GM23338 (cell line): ENCODE results near the gene SRSF12. TPM values are rescaled to one million over a fixed set of nuclear protein-coding genes. Genes with fewer than 3 reads are reported as not detected.

ENCODE experiments used
- ATAC-seq: fragments of 200-7000 bp; cut with Tn5 transposase; 3 replicates; pipeline ENCODE4 v1.9.1; 2020
- DNase-seq: peaks from one replicate; pipeline ENCODE4 v3.0.0-alpha.2; 2015; ENCODE audit warnings: low spot score
- H2AFZ ChIP-seq: fragments of 200-600 bp; sonication (generic); 2 replicates; pipeline ENCODE4 v1.8.0; 2016; ENCODE audit warnings: antibody characterized with exemption, mild to moderate bottlenecking, moderate library complexity
- H3F3A ChIP-seq: fragments of 200-600 bp; sonication (generic); replicated peaks from 2 replicates; pipeline ENCODE4 v1.8.0; 2017; ENCODE audit warnings: antibody characterized with exemption, mixed run types, low read depth
- H3K27ac ChIP-seq: fragments of 200-600 bp; sonication (generic); 2 replicates; pipeline ENCODE4 v1.6.1; 2016; ENCODE audit warnings: low read depth
- H3K27me3 ChIP-seq: fragments of 200-600 bp; sonication (generic); 2 replicates; pipeline ENCODE4 v1.8.0; 2016; ENCODE audit warnings: mild to moderate bottlenecking, mixed run types, moderate library complexity; ENCODE audit not compliant: insufficient read depth
- H3K36me3 ChIP-seq: fragments of 200-600 bp; sonication (generic); 2 replicates; pipeline ENCODE4 v1.8.0; 2016; ENCODE audit warnings: mild to moderate bottlenecking; ENCODE audit not compliant: insufficient read depth
- H3K4me1 ChIP-seq: fragments of 200-600 bp; sonication (generic); 2 replicates; pipeline ENCODE4 v1.8.0; 2016; ENCODE audit warnings: mild to moderate bottlenecking, moderate library complexity; ENCODE audit not compliant: insufficient read depth
- H3K4me2 ChIP-seq: fragments of 200-600 bp; sonication (generic); 2 replicates; pipeline ENCODE4 v1.7.1; 2017; ENCODE audit warnings: mixed run types
- H3K4me3 ChIP-seq: fragments of 200-600 bp; sonication (generic); 2 replicates; pipeline ENCODE4 v1.6.1; 2016; ENCODE audit warnings: mixed run types
- H3K79me2 ChIP-seq: fragments of 200-600 bp; sonication (generic); replicated peaks from 2 replicates; pipeline ENCODE4 v1.8.0; 2017; ENCODE audit warnings: mild to moderate bottlenecking; ENCODE audit not compliant: insufficient read depth
- H3K9me2 ChIP-seq: fragments of 200-600 bp; sonication (generic); 2 replicates; pipeline ENCODE4 v1.8.0; 2017; ENCODE audit not compliant: insufficient read depth
- H4K20me1 ChIP-seq: fragments of 200-600 bp; sonication (generic); replicated peaks from 2 replicates; pipeline ENCODE4 v1.8.0; 2017; ENCODE audit warnings: mild to moderate bottlenecking; ENCODE audit not compliant: insufficient read depth
- H3K27ac Mint-ChIP-seq: 2 replicates; pipeline ENCODE4 v1.8.0; 2020; ENCODE audit warnings: inconsistent platforms, mild to moderate bottlenecking, moderate library complexity, mixed read lengths
- H3K27me3 Mint-ChIP-seq: 3 replicates; pipeline ENCODE4 v1.8.0; 2022; ENCODE audit warnings: low read depth, mild to moderate bottlenecking, moderate library complexity, mixed read lengths, inconsistent platforms; ENCODE audit not compliant: insufficient read depth, poor library complexity
- H3K36me3 Mint-ChIP-seq: 3 replicates; pipeline ENCODE4 v1.8.0; 2021; ENCODE audit warnings: low read depth, mild to moderate bottlenecking, inconsistent platforms, moderate library complexity, mixed read lengths
- H3K4me1 Mint-ChIP-seq: 3 replicates; pipeline ENCODE4 v1.8.0; 2020; ENCODE audit warnings: mild to moderate bottlenecking, inconsistent platforms, mixed read lengths
- H3K4me3 Mint-ChIP-seq: 3 replicates; pipeline ENCODE4 v1.8.0; 2021; ENCODE audit warnings: moderate library complexity, mild to moderate bottlenecking, inconsistent platforms, mixed read lengths
- H3K9me3 Mint-ChIP-seq: 3 replicates; pipeline ENCODE4 v1.8.0; 2020; ENCODE audit warnings: moderate library complexity, mild to moderate bottlenecking, inconsistent platforms, mixed read lengths
- EZH2 ChIP-seq: fragments of 200-600 bp; sonication (generic); IDR thresholded peaks from one replicate; pipeline ENCODE4 v1.8.0; 2017; ENCODE audit warnings: antibody characterized with exemption, mild to moderate bottlenecking, low read depth; ENCODE audit not compliant: unreplicated experiment
- EZH2phosphoT487 ChIP-seq: fragments of 200-600 bp; sonication (generic); IDR thresholded peaks from one replicate; pipeline ENCODE4 v1.8.1; 2018; ENCODE audit warnings: antibody characterized with exemption; ENCODE audit not compliant: unreplicated experiment
- JUNB ChIP-seq: IDR thresholded peaks from one replicate; pipeline ENCODE4 v1.6.1; 2016; ENCODE audit warnings: antibody characterized with exemption; ENCODE audit not compliant: unreplicated experiment
- NANOG ChIP-seq: IDR thresholded peaks from 2 replicates; pipeline ENCODE4 v1.6.1; 2016; ENCODE audit warnings: antibody characterized with exemption, borderline replicate concordance
- ZNF462 ChIP-seq: fragments of 250-450 bp; sonication (Bioruptor Pico); IDR thresholded peaks from 2 replicates; pipeline ENCODE4 v1.5.0; 2020; ENCODE audit warnings: mild to moderate bottlenecking, moderate library complexity
- polyA plus RNA-seq: library from polyadenylated mRNA; unstranded; fragments of >200 nt; fragmentation: Nextera tagmentation; extraction: Ambion mirVana; gene quantifications from 2 replicates; pipeline ENCODE4 v1.2.1, GENCODE V29; 2016
- total RNA-seq: library from RNA; depleted of rRNA; stranded (reverse); fragments of >200 nt; shearing (Covaris generic); gene quantifications from 2 replicates; pipeline ENCODE4 v1.2.3, GENCODE V29; 2014
- TF ChIP-seq, protein P1 (sequence below): IDR thresholded peaks from one replicate; pipeline ENCODE4 v1.6.1; 2018; ENCODE audit warnings: antibody characterized with exemption; ENCODE audit not compliant: unreplicated experiment

The SRSF12 gene
- total and polyA plus RNA-seq, 2 experiments from 2014 or later: 3.6 TPM

DNA sequence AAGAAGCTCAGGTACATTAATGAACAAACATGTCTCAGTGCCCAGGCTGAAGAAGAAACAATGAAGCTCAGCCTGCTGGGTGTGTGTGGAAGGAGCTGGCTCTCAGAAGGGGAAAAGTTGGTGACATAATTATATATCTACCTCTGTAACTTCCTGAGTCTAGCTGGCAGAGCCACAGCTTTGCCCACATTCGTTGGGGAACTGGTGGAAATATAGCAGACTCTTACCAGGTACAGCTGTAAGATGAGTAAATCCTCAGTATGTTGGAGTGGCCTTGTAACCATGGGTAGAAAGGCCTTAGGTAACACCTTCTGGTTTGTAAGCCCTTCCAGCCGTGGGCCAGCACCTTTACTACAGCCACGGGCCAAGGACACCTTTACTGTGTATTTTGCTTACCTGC lies 67.2 kb downstream of the SRSF12 start (continued):
- TF ChIP-seq ZNF462 (CRISPR knock-in tag) (no peak), NANOG (no peak), EZH2phosphoT487 (no peak), EZH2 (no peak)

DNA sequence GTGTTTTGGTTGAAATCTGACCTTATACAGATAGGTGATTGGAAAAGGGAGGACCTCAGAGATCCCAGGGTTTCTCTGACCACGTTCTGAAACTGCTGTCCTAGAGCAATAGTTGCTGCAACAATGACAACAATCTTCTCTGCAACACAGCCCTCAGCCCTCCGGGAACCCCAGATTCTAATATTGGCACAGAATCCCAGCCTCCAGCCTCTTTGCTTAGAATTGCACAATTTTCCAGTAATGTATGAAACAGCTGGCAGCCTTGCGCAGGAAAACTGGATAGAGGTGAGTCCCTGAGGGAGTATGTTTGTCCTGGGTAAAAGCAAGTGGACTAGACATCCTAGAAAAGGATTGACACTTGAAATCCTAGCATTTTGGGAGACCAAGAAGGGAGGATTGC lies 67.7 kb downstream of the SRSF12 start:
- ATAC-seq (no peak), DNase-seq (no peak)
- H3F3A ChIP-seq: no peaks in the 10 kb centered on the region
- no peak overlapping the region for H3K27ac Mint-ChIP-seq
- peaks cover 20% of the 10 kb centered on the region for H3K4me1 Mint-ChIP-seq
- no peaks in the 10 kb centered on the region for H3K36me3 Mint-ChIP-seq
- H3K79me2 ChIP-seq: no peaks in the 10 kb centered on the region
- H2AFZ ChIP-seq: no peak overlapping the region
- H3K27me3 ChIP-seq: peaks cover 34% of the 10 kb centered on the region
- H3K27me3 Mint-ChIP-seq: peaks cover 6% of the 10 kb centered on the region
- no peak overlapping the region for H3K4me3 Mint-ChIP-seq
- H3K4me2 ChIP-seq: no peak overlapping the region
- H3K4me1 ChIP-seq: peaks cover 12% of the 10 kb centered on the region; the same call in 1 of the 2 replicates
- H3K36me3 ChIP-seq: no peaks in the 10 kb centered on the region
- H3K27ac ChIP-seq: no peak overlapping the region
- no peak overlapping the region for H3K4me3 ChIP-seq
- H3K9me3 Mint-ChIP-seq: no peaks in the 10 kb centered on the region
- no peaks in the 10 kb centered on the region for H4K20me1 ChIP-seq
- no peaks in the 10 kb centered on the region for H3K9me2 ChIP-seq
- TF ChIP-seq, protein P1, sequence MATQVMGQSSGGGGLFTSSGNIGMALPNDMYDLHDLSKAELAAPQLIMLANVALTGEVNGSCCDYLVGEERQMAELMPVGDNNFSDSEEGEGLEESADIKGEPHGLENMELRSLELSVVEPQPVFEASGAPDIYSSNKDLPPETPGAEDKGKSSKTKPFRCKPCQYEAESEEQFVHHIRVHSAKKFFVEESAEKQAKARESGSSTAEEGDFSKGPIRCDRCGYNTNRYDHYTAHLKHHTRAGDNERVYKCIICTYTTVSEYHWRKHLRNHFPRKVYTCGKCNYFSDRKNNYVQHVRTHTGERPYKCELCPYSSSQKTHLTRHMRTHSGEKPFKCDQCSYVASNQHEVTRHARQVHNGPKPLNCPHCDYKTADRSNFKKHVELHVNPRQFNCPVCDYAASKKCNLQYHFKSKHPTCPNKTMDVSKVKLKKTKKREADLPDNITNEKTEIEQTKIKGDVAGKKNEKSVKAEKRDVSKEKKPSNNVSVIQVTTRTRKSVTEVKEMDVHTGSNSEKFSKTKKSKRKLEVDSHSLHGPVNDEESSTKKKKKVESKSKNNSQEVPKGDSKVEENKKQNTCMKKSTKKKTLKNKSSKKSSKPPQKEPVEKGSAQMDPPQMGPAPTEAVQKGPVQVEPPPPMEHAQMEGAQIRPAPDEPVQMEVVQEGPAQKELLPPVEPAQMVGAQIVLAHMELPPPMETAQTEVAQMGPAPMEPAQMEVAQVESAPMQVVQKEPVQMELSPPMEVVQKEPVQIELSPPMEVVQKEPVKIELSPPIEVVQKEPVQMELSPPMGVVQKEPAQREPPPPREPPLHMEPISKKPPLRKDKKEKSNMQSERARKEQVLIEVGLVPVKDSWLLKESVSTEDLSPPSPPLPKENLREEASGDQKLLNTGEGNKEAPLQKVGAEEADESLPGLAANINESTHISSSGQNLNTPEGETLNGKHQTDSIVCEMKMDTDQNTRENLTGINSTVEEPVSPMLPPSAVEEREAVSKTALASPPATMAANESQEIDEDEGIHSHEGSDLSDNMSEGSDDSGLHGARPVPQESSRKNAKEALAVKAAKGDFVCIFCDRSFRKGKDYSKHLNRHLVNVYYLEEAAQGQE: no peak
- no peak for TF ChIP-seq NANOG
- no peak for TF ChIP-seq JUNB
- no peak for TF ChIP-seq ZNF462 (CRISPR knock-in tag)
